ENCODE results near the gene NAP1L4.

DNA sequence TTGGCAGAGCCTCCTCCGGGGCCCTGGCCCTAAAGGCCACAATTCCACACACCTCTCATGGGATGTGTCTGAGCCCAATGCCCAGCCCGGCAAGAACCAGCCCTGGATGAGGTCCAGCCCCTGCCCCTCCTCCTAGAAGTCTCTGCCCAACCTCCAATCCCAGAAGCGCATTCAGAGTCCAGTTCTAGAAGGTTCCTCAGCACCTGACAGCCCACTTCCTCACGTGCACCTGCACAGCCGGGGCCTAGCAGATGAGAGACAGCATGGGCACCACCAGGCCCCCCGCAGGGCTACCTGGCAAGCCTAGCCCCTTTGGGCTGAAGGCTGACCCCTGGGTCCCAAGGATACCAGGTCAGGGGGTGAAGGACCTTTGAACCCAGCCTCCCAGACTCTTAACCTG, 95.1 kb downstream of the NAP1L4 start:
- no peak for TF ChIP-seq POLR2A (IDR thresholded peaks at IDR 0.05; ENCODE audit: low read depth, low read length)
- TF ChIP-seq, protein P1, sequence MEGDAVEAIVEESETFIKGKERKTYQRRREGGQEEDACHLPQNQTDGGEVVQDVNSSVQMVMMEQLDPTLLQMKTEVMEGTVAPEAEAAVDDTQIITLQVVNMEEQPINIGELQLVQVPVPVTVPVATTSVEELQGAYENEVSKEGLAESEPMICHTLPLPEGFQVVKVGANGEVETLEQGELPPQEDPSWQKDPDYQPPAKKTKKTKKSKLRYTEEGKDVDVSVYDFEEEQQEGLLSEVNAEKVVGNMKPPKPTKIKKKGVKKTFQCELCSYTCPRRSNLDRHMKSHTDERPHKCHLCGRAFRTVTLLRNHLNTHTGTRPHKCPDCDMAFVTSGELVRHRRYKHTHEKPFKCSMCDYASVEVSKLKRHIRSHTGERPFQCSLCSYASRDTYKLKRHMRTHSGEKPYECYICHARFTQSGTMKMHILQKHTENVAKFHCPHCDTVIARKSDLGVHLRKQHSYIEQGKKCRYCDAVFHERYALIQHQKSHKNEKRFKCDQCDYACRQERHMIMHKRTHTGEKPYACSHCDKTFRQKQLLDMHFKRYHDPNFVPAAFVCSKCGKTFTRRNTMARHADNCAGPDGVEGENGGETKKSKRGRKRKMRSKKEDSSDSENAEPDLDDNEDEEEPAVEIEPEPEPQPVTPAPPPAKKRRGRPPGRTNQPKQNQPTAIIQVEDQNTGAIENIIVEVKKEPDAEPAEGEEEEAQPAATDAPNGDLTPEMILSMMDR (conservative IDR thresholded peaks at IDR 0.05; ENCODE audit: low read depth, low read length), result no peak
- no peak for TF ChIP-seq RFX5 (IDR thresholded peaks at IDR 0.05; ENCODE audit: low read depth, low read length)
- no peak for TF ChIP-seq BHLHE40 (IDR thresholded peaks at IDR 0.05; ENCODE audit: low read depth, low read length)
- TF ChIP-seq MAZ (IDR thresholded peaks at IDR 0.05; ENCODE audit: borderline replicate concordance, low read depth, low read length), result no peak
- TF ChIP-seq SMC3 (IDR thresholded peaks at IDR 0.05; ENCODE audit: low read depth, low read length), result no peak
- no peak for TF ChIP-seq RAD21 (IDR thresholded peaks at IDR 0.05; ENCODE audit: low read length)
- TF ChIP-seq, protein P2, sequence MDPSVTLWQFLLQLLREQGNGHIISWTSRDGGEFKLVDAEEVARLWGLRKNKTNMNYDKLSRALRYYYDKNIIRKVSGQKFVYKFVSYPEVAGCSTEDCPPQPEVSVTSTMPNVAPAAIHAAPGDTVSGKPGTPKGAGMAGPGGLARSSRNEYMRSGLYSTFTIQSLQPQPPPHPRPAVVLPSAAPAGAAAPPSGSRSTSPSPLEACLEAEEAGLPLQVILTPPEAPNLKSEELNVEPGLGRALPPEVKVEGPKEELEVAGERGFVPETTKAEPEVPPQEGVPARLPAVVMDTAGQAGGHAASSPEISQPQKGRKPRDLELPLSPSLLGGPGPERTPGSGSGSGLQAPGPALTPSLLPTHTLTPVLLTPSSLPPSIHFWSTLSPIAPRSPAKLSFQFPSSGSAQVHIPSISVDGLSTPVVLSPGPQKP (IDR thresholded peaks at IDR 0.05; ENCODE audit: borderline replicate concordance, low read depth, low read length), result no peak
- no peak for TF ChIP-seq MXI1 (IDR thresholded peaks at IDR 0.05; ENCODE audit: borderline replicate concordance, low read depth, low read length)
- no peak for TF ChIP-seq CEBPB (IDR thresholded peaks at IDR 0.05; ENCODE audit: low read depth, low read length)
- TF ChIP-seq MAFK (IDR thresholded peaks at IDR 0.05; ENCODE audit: low read depth, low read length), result no peak
- TF ChIP-seq, protein P3, sequence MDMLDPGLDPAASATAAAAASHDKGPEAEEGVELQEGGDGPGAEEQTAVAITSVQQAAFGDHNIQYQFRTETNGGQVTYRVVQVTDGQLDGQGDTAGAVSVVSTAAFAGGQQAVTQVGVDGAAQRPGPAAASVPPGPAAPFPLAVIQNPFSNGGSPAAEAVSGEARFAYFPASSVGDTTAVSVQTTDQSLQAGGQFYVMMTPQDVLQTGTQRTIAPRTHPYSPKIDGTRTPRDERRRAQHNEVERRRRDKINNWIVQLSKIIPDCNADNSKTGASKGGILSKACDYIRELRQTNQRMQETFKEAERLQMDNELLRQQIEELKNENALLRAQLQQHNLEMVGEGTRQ (IDR thresholded peaks at IDR 0.05; ENCODE audit: low read depth, low read length), result no peak

Data from IMR-90 (cell line).